Measurements from ENCODE around the gene ARHGEF16. TPM values are rescaled to one million over a fixed set of nuclear protein-coding genes. Genes with fewer than 3 reads are reported as not detected.

Gene ARHGEF16
- total RNA-seq, 4 donors from 2014 or later = 5.9 to 13.6 (median 8.4) TPM

DNA sequence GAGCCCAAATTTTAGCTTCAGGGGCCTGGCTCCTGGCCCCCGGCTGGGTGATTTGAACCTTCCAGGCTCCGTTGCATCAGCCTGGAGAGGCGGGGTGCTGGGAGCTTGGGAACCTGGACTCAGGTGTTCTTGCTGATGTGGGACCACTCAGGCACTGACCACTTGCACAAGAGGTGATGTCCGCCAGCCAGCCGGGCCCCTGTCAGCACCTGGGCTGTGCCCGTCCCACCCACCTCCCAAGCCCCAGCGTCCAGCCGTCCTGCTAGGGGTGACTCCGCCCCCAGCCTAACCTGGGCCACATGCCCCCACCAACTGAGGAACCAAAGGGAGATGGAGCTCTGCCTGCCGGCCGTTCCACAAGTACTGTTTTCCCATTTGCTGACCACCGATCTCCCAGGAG is 47.4 kb upstream of the ARHGEF16 start:
- no peaks in the 10 kb centered on the region for H3K9me3 ChIP-seq
- H3K36me3 ChIP-seq = no peaks in the 10 kb centered on the region
- H3K4me1 ChIP-seq = peaks cover 17% of the 10 kb centered on the region
- H3K4me3 ChIP-seq = no peak overlapping the region
- H3K27ac ChIP-seq = no peak overlapping the region
- no peak for DNase-seq (ENCODE audit: low spot score in 2 of 2)
- WGBS = 87% methylated on average over 6 of the region's 12 CpGs
- TF ChIP-seq POLR2AphosphoS5 (IDR thresholded peaks at IDR 0.05) = no peak
- TF ChIP-seq EP300 (IDR thresholded peaks at IDR 0.05) = no peak
- TF ChIP-seq, protein P1, sequence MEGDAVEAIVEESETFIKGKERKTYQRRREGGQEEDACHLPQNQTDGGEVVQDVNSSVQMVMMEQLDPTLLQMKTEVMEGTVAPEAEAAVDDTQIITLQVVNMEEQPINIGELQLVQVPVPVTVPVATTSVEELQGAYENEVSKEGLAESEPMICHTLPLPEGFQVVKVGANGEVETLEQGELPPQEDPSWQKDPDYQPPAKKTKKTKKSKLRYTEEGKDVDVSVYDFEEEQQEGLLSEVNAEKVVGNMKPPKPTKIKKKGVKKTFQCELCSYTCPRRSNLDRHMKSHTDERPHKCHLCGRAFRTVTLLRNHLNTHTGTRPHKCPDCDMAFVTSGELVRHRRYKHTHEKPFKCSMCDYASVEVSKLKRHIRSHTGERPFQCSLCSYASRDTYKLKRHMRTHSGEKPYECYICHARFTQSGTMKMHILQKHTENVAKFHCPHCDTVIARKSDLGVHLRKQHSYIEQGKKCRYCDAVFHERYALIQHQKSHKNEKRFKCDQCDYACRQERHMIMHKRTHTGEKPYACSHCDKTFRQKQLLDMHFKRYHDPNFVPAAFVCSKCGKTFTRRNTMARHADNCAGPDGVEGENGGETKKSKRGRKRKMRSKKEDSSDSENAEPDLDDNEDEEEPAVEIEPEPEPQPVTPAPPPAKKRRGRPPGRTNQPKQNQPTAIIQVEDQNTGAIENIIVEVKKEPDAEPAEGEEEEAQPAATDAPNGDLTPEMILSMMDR (IDR thresholded peaks at IDR 0.05) = no peak
- no peak for TF ChIP-seq POLR2A (IDR thresholded peaks at IDR 0.05)
- peaks cover 64% of the 10 kb centered on the region for H3K27me3 ChIP-seq

DNA sequence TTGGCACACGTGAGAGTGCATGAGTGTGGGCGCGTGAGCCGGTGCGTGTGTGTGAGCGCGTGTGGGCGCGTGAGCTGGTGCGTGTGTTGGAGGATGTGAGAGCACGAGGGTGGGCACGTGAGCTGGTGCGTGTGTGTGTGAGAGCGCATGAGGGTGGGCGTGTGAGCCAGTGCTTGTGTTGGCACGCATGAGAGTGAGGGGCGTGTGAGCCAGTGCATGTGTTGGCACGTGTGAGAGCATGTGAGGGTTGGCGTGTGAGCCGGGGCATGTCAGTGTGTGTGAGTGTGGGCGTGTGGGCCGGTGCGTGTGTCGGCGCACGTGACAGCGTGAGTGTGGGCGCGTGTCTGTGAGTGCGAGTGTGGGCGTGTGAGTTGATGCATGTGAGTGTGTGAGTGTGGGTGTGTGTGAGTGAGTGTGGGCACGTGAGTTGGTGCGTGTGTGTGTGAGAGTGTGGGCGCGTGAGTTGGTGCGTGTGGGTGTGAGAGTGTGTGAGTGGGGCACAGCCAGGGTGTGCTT is 45.7 kb upstream of the ARHGEF16 start:
- no peak for DNase-seq (ENCODE audit: low spot score in 2 of 2)
- H3K36me3 ChIP-seq = no peaks in the 10 kb centered on the region
- WGBS = 88% methylated on average over 36 of the region's 36 CpGs
- no peaks in the 10 kb centered on the region for H3K9me3 ChIP-seq
- peaks cover 11% of the 10 kb centered on the region for H3K4me1 ChIP-seq
- H3K27me3 ChIP-seq = peaks cover 68% of the 10 kb centered on the region
- H3K27ac ChIP-seq = no peak overlapping the region
- H3K4me3 ChIP-seq = no peak overlapping the region
- TF ChIP-seq, protein P1 (IDR thresholded peaks at IDR 0.05) = no peak
- TF ChIP-seq POLR2AphosphoS5 (IDR thresholded peaks at IDR 0.05) = no peak

DNA sequence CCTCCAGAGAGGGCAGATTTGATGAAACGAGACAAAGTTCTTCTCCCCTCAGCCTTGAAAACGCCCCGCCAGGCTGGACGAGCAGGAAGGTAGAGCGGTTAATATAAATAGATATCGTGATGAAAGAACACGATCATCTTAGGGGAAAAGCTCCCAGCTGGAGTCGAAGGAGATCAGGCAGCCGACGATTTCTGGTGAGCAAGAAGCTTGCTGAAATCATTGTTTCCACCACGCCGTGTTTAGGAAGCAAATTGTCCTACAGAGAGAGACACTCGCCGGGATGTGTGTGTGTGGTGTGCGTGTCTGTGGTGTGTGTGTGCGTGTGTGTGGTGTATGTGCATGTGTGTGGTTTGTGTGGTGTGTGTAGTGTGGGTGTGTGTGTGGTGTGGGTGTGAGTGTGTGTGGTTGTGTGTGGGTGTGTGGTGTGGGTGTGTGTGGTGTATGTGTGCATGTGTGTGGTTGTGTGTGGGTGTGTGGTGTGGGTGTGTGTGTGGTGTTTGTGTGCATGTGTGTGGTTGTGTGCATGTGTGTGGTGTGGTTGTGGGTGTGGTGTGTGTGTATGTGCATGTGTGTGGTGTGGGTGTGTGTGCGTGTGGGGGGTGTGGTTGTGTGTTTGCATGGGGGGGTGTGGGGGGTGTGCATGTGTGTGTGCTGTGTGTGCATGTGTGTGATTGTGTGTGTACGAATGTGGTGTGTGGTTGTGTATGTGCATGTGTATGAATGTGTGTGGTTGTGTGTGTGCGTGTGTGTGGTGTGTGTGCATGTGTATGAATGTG is 44.9 kb upstream of the ARHGEF16 start:
- H3K27ac ChIP-seq = no peak overlapping the region
- no peaks in the 10 kb centered on the region for H3K9me3 ChIP-seq
- peaks cover 68% of the 10 kb centered on the region for H3K27me3 ChIP-seq
- DNase-seq (ENCODE audit: low spot score in 2 of 2) = no peak
- TF ChIP-seq, protein P1 (IDR thresholded peaks at IDR 0.05) = no peak
- no peak for TF ChIP-seq POLR2A (IDR thresholded peaks at IDR 0.05)
- no peak for TF ChIP-seq POLR2AphosphoS5 (IDR thresholded peaks at IDR 0.05)
- no peak for TF ChIP-seq EP300 (IDR thresholded peaks at IDR 0.05)
- H3K4me1 ChIP-seq = peaks cover 11% of the 10 kb centered on the region
- H3K36me3 ChIP-seq = no peaks in the 10 kb centered on the region
- no peak overlapping the region for H3K4me3 ChIP-seq
- 73% methylated on average over 18 of the region's 19 CpGs for WGBS

DNA sequence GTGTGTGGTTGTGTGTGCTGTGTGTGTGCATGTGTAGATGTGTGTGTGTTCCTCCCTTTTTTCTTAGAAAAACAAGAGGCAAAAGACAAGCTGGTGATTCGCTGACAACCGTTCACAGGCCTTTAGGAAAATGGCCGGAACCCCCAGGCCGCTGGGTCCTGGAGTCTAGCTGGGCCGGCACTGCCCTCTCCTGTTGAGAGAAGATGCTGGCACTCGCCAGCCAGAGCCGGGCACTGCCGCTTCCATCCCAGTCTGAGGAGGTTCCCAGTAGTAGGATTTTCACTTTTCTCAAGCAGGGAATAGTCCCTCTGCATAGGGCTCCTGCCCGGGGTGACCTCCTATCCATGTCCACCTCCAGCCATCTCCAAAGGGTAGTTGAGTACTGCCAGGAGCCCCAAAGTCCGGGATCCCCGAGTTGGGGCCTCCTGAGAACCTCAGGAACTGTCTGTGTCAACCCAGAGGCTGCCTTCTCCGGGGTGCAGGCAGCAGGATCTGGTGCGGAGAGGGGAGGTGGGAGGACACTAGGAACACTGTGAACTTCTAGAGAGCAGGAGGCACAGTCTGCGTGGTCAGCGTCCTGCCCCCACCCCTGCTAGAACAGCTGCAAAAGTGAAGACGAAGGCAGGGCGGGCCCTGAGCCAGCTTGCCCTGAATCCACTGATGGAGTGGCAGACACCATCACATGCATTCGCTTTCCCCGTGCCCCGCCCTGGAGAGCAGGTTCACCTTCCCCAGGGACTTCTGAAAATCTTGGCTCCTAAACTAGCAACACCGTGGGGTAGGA is 44.1 kb upstream of the ARHGEF16 start:
- 39% methylated on average over 10 of the region's 21 CpGs for WGBS
- H3K4me1 ChIP-seq = peaks cover 5% of the 10 kb centered on the region
- H3K27me3 ChIP-seq = peaks cover 69% of the 10 kb centered on the region

More for the DNA sequence above, 44.1 kb upstream of the ARHGEF16 start:
- Histone ChIP-seq H3K9me3 (no peaks in the 10 kb centered on the region), H3K36me3 (no peaks in the 10 kb centered on the region), H3K4me3 (no peak overlapping the region), H3K27ac (no peak overlapping the region)
- no peak for DNase-seq (ENCODE audit: low spot score in 2 of 2)
- TF ChIP-seq, protein P1 (IDR thresholded peaks at IDR 0.05) = peak; percentile 6 to 57
- TF ChIP-seq POLR2A (IDR thresholded peaks at IDR 0.05) = no peak
- TF ChIP-seq EP300 (IDR thresholded peaks at IDR 0.05) = no peak

Measured in suprapubic skin (tissue), 4 donors.